ENCODE results near the gene MTMR2. TPM values are rescaled to one million over a fixed set of nuclear protein-coding genes. Genes with fewer than 3 reads are reported as not detected.

The MTMR2 gene
- total RNA-seq, 4 donors from 2014 or later: 10.8 to 29.5 (median 21.5) TPM

- Histone ChIP-seq H3K9me3 (no peaks in the 10 kb centered on the region), H3K27me3 (no peaks in the 10 kb centered on the region), H3K4me3 (peak within 1 kb of the TSS; percentile 85 to 96 (median 88)), H3K36me3 (peaks cover 0 to 34% (median 0%) of the 10 kb centered on the region in 3 donors), H3K4me1 (peaks cover 0 to 30% (median 16%) of the 10 kb centered on the region in 3 donors), H3K27ac (peak within 1 kb of the TSS; percentile 98 to 99 (median 99))
- DNase-seq: peak; percentile 87
- TF ChIP-seq POLR2A (IDR thresholded peaks at IDR 0.05) (peak in 3 of 4 donors; percentile 35 to 93 (median 72)), CTCF (IDR thresholded peaks at IDR 0.05) (no peak)
- intact Hi-C loops (cut with DNase I): no loop called here
- 1% methylated on average over 30 of the region's 62 CpGs for WGBS, 2 donors
Observed at GRCh38 chr11:95789506-95790122, 134.3 kb downstream of the MTMR2 start, which contains the start of gene FAM76B. TSS of gene FAM76B (minus strand) at chr11:95789782. CDS start at chr11:95789478, 304 bp downstream.

GRCh38 chr11:95788921-95789505 is 134.9 kb downstream of the MTMR2 start:
- Histone ChIP-seq H3K36me3 (peaks cover 0 to 40% (median 0%) of the 10 kb centered on the region in 3 donors), H3K4me1 (peaks cover 0 to 30% (median 16%) of the 10 kb centered on the region in 3 donors), H3K9me3 (no peaks in the 10 kb centered on the region), H3K4me3 (peak overlapping the region; percentile 85 to 96 (median 88)), H3K27ac (peak overlapping the region; percentile 98 to 99 (median 99)), H3K27me3 (no peaks in the 10 kb centered on the region)
- intact Hi-C loops (cut with DNase I): no loop called here
- WGBS, 2 donors: 1 to 4% methylated on average over 9 to 11 of the region's 34 CpGs
- peak in 2 of 6 experiments; percentile 8 to 13 for TF ChIP-seq CTCF (IDR thresholded peaks at IDR 0.05)
- TF ChIP-seq POLR2A (IDR thresholded peaks at IDR 0.05): no peak
- DNase-seq: no peak

Small RNAs within 50 kb of the gene (small RNA-seq; reads per million reads assigned to genes)
- gene RNA5SP345: 0 to 0.45 (median 0.20) reads per million in 4 donors

Other genes starting within 250 kb of the MTMR2 start
- gene FAM76B, start 134.3 kb downstream of the MTMR2 start, total RNA-seq: 10 to 100 TPM; 14.8 to 33.8 (median 19.8) TPM
- 10 to 100 TPM; 18.6 to 30.1 (median 23.8) TPM for gene CEP57, start 133.6 kb downstream of the MTMR2 start, total RNA-seq